Superior temporal gyrus (tissue), 1 donor: ENCODE data around the gene SCP2.

ENCODE experiments used
- DNase-seq: peaks from one replicate; pipeline ENCODE4 v3.0.0-alpha.2; 2016; ENCODE audit errors: extremely low spot score

SCP2 gene

GRCh38 chr1:53080769-53081168, 153.7 kb downstream of the SCP2 start:
- DNase-seq = no peak

- DNase-seq = no peak
These were observed 154.4 kb downstream of the SCP2 start for GRCh38 chr1:53081384-53082066.

DNA sequence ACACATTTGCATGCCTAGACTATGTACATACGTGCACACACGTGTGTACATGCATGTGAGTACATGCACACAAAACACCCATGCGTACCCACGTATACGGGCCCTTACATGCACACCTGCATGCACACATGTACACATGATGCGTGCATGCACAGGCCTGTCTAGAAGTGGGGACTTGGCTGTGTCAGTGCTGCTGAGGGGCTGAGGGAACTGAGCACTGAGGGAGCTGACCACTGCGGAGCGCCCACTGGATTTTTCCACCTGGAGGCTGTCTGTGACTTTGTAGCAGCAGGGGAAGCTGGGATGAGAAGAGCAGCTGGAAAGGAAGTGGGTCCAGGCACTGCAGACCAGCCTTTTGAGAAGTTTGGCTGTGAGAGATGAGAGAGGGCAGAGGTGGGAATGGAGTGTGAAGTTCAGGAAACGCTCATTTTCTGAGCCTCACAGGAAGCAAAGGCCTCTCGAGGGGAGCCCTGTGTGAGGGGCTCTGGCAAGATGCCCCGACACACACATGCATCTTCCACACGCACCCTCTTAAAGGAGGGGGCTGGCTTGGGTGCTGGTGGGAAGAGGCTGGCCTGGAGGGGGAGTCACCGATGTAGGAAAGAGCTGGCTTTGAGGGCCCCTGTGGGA, 155.9 kb downstream of the SCP2 start:
- DNase-seq = no peak

DNA sequence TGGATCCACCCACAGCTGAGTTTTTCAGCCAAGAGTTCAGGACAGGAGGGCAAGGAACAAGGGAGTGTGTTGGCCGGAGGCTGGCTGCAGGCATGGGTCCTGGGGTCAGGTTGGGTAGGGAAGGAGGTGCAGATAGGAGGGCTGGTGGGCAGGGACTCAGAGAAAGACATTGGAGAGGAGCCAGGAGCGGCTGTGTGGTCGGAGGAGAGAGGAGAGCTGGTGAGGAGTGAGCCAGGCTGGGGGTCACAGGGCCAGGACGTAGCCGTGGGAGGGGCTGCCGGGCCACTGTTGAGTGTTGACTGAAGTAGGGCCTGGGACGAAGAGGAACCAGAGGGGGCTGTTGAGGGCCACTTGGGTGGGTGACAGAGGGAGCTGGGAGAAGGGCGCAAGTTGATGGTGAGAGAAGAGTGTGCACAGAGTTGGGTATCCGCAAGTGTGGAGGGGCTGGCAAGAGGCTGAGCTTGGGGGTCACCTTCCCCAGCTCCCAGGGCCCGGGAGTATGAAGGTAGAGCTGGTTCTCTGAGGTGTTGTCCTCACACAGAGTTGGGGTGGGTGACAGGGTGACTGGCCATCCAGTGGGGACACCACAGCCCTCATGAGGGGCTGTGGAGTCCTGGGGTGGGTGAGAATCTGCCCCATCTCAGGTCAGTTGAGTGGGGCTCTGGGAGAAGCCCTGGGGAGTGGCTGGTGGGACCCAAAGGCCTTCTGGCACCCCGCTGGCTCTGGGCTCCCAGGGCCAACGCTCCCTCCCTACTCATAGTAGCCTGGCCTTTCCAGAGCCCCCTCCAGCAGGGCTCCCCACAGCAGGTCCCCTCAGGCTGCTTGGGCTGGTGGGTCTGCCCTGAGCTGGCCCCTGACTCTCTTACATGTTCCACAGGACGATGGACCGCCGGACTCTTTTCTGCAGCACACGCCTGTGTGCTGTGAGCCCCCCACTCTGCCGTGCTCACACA, 156.8 kb downstream of the SCP2 start:
- no peak for DNase-seq

GRCh38 chr1:53084589-53084971, 157.5 kb downstream of the SCP2 start:
- no peak for DNase-seq

- no peak for DNase-seq
These were observed 158.3 kb downstream of the SCP2 start for GRCh38 chr1:53085405-53085804.

- no peak for DNase-seq
These were observed 159.5 kb downstream of the SCP2 start for GRCh38 chr1:53086491-53087070.

GRCh38 chr1:53087332-53088285, 160.5 kb downstream of the SCP2 start:
- DNase-seq = no peak

GRCh38 chr1:53088616-53089300, 161.7 kb downstream of the SCP2 start:
- no peak for DNase-seq

DNA sequence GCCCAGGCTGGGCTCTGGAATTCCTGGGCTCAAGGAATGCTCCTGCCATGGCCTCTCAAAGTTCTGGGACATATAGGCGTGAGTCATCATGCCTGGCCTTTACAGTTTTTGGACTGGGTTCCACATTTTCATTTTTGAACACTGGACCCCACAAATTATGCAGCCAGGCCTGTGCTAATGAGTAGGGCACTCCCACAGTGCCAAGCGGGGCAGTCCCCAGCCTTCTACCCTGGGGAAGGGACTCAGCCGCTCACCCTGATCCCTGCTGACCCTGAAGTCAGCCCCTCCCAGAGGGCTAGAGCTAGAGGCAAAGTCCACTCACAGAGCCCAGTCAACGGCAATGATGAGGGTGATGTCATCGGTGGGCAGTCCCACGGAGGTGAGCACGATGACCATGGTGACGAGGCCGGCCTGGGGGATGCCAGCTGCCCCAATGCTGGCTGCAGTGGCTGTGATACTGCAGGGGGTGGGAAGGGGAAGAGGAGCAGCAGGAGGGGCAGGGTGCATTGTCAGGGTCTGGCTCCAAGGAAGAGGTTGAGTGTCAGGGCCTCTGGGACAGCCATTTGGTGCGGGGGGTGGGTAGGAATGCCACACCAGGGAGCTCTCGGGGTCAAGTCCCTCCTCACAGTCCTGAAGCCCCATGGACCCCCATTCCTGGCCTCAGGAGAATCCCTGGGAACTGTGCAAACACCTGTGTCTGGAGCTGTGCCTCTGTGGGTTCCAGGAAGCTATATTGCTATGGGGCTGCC, 162.6 kb downstream of the SCP2 start:
- DNase-seq = no peak

- DNase-seq = no peak
These were observed 163.4 kb downstream of the SCP2 start for GRCh38 chr1:53090227-53091147.

- DNase-seq = no peak
These were observed 165.0 kb downstream of the SCP2 start for GRCh38 chr1:53091841-53092645.

GRCh38 chr1:53092659-53093450, 165.8 kb downstream of the SCP2 start:
- no peak for DNase-seq

GRCh38 chr1:53093451-53093754, 166.3 kb downstream of the SCP2 start:
- DNase-seq = no peak

DNA sequence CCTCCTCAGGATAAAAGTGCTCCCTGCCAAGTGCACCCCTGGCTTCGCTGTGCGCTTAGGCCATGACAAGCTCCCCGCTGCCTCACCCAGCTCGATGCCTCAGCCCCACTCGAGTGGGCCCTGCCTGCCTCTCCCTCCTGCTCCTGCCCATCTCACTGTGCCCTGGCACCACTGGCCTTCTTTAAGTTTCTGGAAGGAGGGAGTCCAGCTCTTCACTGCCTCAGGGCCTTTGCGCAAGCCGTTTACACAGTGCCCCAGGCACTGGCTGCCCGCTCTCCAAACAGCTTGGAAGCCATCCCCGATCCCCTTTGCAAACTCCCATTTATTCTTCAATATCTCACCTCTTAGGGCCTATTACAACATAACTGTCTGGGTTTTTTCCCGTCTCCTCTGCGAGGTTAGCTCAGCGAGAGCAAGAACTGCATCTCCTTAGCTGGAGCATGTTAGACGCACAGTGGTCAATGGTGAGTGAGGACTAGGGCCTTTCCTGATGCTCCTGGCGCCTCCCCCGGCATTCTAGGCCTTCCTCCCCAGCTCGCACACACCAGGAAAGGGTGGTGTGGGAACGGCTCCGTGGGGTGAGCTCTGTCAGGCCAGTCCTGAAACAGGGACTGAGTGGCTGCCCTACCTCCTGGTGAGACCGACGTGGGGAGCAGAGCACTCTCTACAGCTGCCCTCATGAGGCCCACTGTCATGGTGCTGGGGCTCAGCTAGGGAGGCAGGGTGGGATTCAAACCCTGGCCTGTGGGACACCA, 166.9 kb downstream of the SCP2 start:
- DNase-seq = no peak

- DNase-seq = no peak
These were observed 167.4 kb downstream of the SCP2 start for GRCh38 chr1:53094533-53094919.
